ENCODE results near the gene CAPNS1.

DNA sequence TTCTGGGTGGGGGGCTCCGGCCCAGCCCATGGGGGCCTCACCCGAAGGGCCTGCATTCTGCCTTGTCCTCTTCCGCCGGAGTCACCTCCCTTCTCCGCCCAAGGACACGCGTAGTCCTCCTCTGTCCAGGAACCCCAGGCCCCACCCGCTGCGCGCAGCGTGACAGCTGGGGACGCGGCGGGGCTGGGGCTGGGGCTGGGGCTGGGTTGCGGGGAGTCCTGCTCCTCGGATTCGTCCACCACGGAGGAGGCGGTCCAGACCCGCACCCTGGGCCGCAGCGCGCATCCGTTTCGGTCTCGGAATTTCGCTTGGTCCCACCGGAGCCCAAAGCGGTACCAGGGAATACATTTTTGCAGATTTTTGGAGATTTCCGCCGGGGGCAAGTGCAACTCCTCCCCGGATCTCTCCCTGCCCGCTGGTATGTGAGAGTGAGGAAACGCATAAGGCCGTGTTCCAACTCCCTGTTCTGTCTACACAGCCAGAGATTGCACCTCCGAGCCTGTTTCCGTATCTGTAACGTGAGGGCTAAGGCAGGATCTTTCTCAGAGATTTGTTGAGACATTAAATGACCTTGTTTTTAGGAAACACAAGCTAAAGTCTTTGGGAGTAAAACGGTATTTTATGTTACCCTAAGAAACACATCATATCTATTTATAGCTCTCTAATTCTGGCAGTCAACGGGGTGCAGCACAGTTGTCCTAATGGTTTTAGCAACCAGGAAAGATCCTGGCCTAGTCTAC, 12.7 kb downstream of the CAPNS1 start, which contains the start of gene COX7A1:
- TF ChIP-seq, protein P1, sequence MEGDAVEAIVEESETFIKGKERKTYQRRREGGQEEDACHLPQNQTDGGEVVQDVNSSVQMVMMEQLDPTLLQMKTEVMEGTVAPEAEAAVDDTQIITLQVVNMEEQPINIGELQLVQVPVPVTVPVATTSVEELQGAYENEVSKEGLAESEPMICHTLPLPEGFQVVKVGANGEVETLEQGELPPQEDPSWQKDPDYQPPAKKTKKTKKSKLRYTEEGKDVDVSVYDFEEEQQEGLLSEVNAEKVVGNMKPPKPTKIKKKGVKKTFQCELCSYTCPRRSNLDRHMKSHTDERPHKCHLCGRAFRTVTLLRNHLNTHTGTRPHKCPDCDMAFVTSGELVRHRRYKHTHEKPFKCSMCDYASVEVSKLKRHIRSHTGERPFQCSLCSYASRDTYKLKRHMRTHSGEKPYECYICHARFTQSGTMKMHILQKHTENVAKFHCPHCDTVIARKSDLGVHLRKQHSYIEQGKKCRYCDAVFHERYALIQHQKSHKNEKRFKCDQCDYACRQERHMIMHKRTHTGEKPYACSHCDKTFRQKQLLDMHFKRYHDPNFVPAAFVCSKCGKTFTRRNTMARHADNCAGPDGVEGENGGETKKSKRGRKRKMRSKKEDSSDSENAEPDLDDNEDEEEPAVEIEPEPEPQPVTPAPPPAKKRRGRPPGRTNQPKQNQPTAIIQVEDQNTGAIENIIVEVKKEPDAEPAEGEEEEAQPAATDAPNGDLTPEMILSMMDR (IDR thresholded peaks at IDR 0.05): no peak
- peak; percentile 63 to 78 (median 71) for TF ChIP-seq POLR2AphosphoS5 (IDR thresholded peaks at IDR 0.05)
- TF ChIP-seq POLR2A (IDR thresholded peaks at IDR 0.05): peak; percentile 30
